ENCODE measurements around the gene IFNA17.
"Not testable (repeated sequence)": the region's sequence is repeated elsewhere in the genome, so short reads cannot be mapped to it uniquely, and the experiment has no call there.

Gene IFNA17

GRCh38 chr9:21210311-21210710 lies 17.7 kb downstream of the IFNA17 start:
- DNase-seq: no peak

GRCh38 chr9:21207043-21207442 lies 21.0 kb downstream of the IFNA17 start, which contains the start of gene IFNA10:
IFNA10 (minus strand) TSS chr9:21207143; CDS start chr9:21207097, 46 bp downstream.
- not testable (repeated sequence) for DNase-seq

GRCh38 chr9:21205204-21205603 lies 22.8 kb downstream of the IFNA17 start:
- no peak for DNase-seq

DNA sequence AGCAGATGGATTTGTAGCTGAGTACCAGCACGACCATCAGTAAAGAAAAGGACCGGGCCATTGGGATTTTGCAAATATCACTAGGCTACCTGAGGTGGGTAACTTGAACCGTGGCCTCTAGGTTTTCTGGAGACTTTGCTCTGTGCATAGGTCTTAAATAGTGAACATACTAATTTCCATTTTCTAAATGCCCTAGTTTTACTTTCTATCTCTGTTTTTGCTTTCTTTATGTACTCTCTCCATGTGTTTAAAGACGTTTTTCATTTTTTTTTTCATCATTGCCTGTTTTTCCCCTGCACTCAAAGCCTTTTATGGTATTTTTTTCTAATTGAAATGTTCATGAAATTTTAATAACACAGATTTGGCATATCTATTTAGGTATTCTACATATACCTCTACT lies 25.9 kb downstream of the IFNA17 start, which contains the start of gene IFNA7:
TSS of gene IFNA7 (minus strand) at position 101 of the 400 bp plus-strand sequence. CDS start at position 61, 40 bp downstream.
- DNase-seq: not testable (repeated sequence)

DNA sequence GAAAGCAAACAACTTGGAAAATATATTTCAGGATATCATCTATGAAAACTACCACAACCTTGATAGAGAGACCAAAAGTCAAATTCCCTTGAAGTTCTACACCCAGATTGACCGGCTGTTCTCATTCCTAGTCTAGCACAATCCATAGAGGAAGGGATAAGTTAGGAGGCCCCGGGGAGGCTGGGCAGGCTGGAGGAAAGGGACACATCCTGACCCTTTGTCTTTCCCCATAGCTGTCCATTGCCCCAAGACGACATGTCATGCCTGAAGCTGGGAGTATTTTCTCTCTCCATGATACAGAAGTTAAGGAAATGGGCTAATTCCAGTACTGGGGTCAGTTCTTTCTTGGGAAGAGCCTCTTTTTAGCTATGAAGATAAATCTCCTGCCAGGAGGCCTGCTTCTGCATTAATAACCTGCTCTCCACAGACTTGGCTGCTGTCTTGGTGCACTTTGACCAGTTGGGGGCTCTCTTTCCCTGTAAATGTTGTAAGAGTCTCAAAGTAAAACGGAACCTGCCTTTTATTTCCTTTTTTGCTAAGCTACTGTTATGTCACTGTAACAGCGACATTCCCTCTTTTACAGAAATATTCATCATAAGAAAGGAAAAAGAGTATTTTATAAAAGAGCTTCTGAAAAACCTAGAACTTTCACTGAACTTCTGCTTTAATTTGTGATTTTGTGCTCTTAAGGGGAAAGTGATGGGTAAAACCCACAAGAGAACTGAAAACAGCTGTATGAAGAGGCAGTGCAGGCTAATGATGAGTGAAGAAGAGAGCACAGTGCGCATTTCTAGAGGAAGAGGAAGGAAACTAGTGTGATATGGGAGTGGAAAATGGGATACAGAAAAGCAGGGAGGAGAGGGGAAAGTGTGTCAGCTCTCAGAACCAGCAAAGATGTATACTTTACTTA lies 32.9 kb downstream of the IFNA17 start:
- not testable (repeated sequence) for DNase-seq

- not testable (repeated sequence) for DNase-seq
These were observed 40.5 kb downstream of the IFNA17 start, which contains the start of gene IFNA4 for GRCh38 chr9:21187487-21187886. IFNA4 (minus strand) TSS chr9:21187587; CDS start chr9:21187531, 56 bp downstream.

GRCh38 chr9:21182810-21183736 lies 44.9 kb downstream of the IFNA17 start:
- DNase-seq: not testable (repeated sequence)

All from NCI-H345 (cell line).